Esophagus mucosa (tissue), 1 donor: Measurements from ENCODE around the gene DDX23. TPM values are rescaled to one million over a fixed set of nuclear protein-coding genes. Genes with fewer than 3 reads are reported as not detected.
"Not testable (repeated sequence)": the region's sequence is repeated elsewhere in the genome, so short reads cannot be mapped to it uniquely, and the experiment has no call there.

Source experiments
- ATAC-seq: fragments of 200-7000 bp; cut with Tn5 transposase; one replicate; pipeline ENCODE4 v1.9.1; 2020
- total RNA-seq: library from RNA; stranded (reverse); gene quantifications from one replicate; pipeline ENCODE4 v1.2.4, GENCODE V29; 2023
- donor health status: DM: yes; HTN: yes; CAD: no.

DDX23 gene
- total RNA-seq = 37.3 TPM

- peak; percentile 97 for ATAC-seq
Measured at GRCh38 chr12:48851883-48852733, at the start of gene DDX23. DDX23 (minus strand) TSS chr12:48852163; CDS start chr12:48845782, 6,381 bp downstream.

- ATAC-seq = peak; percentile 32
Measured at GRCh38 chr12:48901278-48901677, 49.3 kb upstream of the DDX23 start.

- ATAC-seq = no peak
Measured at GRCh38 chr12:48899651-48900050, 47.7 kb upstream of the DDX23 start.

- ATAC-seq = no peak
Measured at GRCh38 chr12:48894271-48894670, 42.3 kb upstream of the DDX23 start.

GRCh38 chr12:48890657-48891418, 38.9 kb upstream of the DDX23 start:
- peak; percentile 91 for ATAC-seq

GRCh38 chr12:48889679-48890078, 37.7 kb upstream of the DDX23 start:
- no peak for ATAC-seq

- ATAC-seq = no peak
Measured at GRCh38 chr12:48883305-48884161, 31.6 kb upstream of the DDX23 start.

GRCh38 chr12:48882972-48883304, 31.0 kb upstream of the DDX23 start:
- ATAC-seq = no peak

GRCh38 chr12:48882315-48882687, 30.3 kb upstream of the DDX23 start:
- ATAC-seq = peak; percentile 24

- no peak for ATAC-seq
Measured at GRCh38 chr12:48881686-48882314, 29.8 kb upstream of the DDX23 start.

GRCh38 chr12:48880647-48881046, 28.7 kb upstream of the DDX23 start:
- no peak for ATAC-seq

GRCh38 chr12:48878548-48878947, 26.6 kb upstream of the DDX23 start:
- ATAC-seq = no peak

- no peak for ATAC-seq
Measured at GRCh38 chr12:48875944-48876515, 24.1 kb upstream of the DDX23 start.

- ATAC-seq = not testable (repeated sequence)
Measured at GRCh38 chr12:48873534-48873933, 21.6 kb upstream of the DDX23 start.

- ATAC-seq = no peak
Measured at GRCh38 chr12:48873096-48873495, 21.1 kb upstream of the DDX23 start.

- ATAC-seq = no peak
Measured at GRCh38 chr12:48869191-48869590, 17.2 kb upstream of the DDX23 start.

- ATAC-seq = no peak
Measured at GRCh38 chr12:48868451-48868850, 16.5 kb upstream of the DDX23 start.

GRCh38 chr12:48866052-48866711, 14.2 kb upstream of the DDX23 start:
- ATAC-seq = peak; percentile 9

GRCh38 chr12:48865281-48866051, 13.5 kb upstream of the DDX23 start, which contains the start of gene RND1:
RND1 (minus strand) TSS chr12:48865870; CDS start chr12:48865767, 103 bp downstream.
- ATAC-seq = peak; percentile 89

GRCh38 chr12:48863291-48863690, 11.3 kb upstream of the DDX23 start:
- no peak for ATAC-seq

- ATAC-seq = no peak
Measured at GRCh38 chr12:48862760-48863159, 10.8 kb upstream of the DDX23 start.
